Peyer's patch (tissue), 4 donors: ENCODE results near the gene GK2. TPM values are rescaled to one million over a fixed set of nuclear protein-coding genes. Genes with fewer than 3 reads are reported as not detected.

ENCODE experiments used
- DNase-seq, 3 donors: peaks; one replicate each; pipeline ENCODE4 v3.0.0-alpha.2; 2017 to 2019
- H3K27ac ChIP-seq, 4 donors: fragments of 200-600 bp; sonication (generic); one replicate each; pipeline ENCODE4 v1.5.1; 2016 to 2019
- H3K27me3 ChIP-seq, 2 donors: fragments of 200-600 bp; sonication (generic); one replicate each; pipeline ENCODE4 v1.5.1; 2019
- H3K36me3 ChIP-seq, 3 donors: fragments of 200-600 bp; sonication (generic); one replicate each; pipeline ENCODE4 v1.5.1; 2016 to 2019
- H3K4me1 ChIP-seq, 4 donors: fragments of 200-600 bp; sonication (generic); one replicate each; pipeline ENCODE4 v1.5.1; 2016 to 2019
- H3K4me3 ChIP-seq, 4 donors: fragments of 200-600 bp; sonication (generic); 1 replicate in 3 of 4; 2 replicates in 1 of 4; pipeline ENCODE4 v1.5.1; 2016 to 2019; ENCODE audit warnings: mild to moderate bottlenecking in 1 of 4
- H3K9me3 ChIP-seq, 4 donors: fragments of 200-600 bp; sonication (generic); one replicate each; pipeline ENCODE4 v1.5.1; 2016 to 2019; ENCODE audit warnings: mild to moderate bottlenecking in 1 of 4
- POLR2A ChIP-seq, 2 donors: fragments of 450-650 bp; IDR thresholded peaks; one replicate each; pipeline ENCODE4 v1.5.1; 2017; ENCODE audit warnings: antibody characterized with exemption in 2 of 2, mild to moderate bottlenecking in 2 of 2, moderate library complexity in 2 of 2
- total RNA-seq, 4 donors: library from RNA; depleted of rRNA; stranded (reverse); fragments of >200 nt; gene quantifications; one replicate each; pipeline ENCODE4 v1.1.0, GENCODE V29; 2016
- TF ChIP-seq, protein P1 (sequence below), 6 experiments: fragments of 450-650 bp in 4 of 6; fragments of 200-600 bp in 2 of 6; sonication (generic) in 1 of 6; IDR thresholded peaks; one replicate each; pipeline ENCODE4 v1.5.1; 2017 to 2019; ENCODE audit warnings: antibody characterized with exemption in 6 of 6, mild to moderate bottlenecking in 3 of 6, moderate library complexity in 1 of 6

Gene GK2
- total RNA-seq, 4 donors from 2014 or later: not detected

DNA sequence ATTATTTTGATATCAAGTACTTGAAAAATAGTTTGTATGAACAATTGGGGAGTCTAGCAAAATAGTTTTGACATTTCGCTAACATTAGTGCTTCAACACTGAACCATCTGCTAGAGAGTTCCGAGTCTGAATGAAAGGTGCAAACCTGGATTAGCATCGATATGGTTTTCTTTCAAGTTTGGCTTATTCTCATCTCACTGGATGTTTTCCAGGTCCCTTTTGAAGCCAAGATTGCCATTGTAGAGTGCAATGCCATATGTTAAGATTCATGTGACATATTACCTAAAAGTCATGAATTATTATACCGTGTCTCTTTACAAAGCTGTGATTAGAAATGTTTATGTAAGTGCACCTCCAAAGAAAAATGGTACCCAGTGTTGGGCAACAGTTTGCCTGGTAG lies 45.4 kb downstream of the GK2 start:
- Histone ChIP-seq H3K4me3 (no peak overlapping the region), H3K4me1 (no peaks in the 10 kb centered on the region), H3K27ac (no peak overlapping the region), H3K9me3 (no peaks in the 10 kb centered on the region), H3K36me3 (no peaks in the 10 kb centered on the region), H3K27me3 (no peaks in the 10 kb centered on the region)
- no peak for TF ChIP-seq POLR2A (IDR thresholded peaks at IDR 0.05)
- TF ChIP-seq, protein P1, sequence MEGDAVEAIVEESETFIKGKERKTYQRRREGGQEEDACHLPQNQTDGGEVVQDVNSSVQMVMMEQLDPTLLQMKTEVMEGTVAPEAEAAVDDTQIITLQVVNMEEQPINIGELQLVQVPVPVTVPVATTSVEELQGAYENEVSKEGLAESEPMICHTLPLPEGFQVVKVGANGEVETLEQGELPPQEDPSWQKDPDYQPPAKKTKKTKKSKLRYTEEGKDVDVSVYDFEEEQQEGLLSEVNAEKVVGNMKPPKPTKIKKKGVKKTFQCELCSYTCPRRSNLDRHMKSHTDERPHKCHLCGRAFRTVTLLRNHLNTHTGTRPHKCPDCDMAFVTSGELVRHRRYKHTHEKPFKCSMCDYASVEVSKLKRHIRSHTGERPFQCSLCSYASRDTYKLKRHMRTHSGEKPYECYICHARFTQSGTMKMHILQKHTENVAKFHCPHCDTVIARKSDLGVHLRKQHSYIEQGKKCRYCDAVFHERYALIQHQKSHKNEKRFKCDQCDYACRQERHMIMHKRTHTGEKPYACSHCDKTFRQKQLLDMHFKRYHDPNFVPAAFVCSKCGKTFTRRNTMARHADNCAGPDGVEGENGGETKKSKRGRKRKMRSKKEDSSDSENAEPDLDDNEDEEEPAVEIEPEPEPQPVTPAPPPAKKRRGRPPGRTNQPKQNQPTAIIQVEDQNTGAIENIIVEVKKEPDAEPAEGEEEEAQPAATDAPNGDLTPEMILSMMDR (IDR thresholded peaks at IDR 0.05): no peak
- DNase-seq: no peak

DNA sequence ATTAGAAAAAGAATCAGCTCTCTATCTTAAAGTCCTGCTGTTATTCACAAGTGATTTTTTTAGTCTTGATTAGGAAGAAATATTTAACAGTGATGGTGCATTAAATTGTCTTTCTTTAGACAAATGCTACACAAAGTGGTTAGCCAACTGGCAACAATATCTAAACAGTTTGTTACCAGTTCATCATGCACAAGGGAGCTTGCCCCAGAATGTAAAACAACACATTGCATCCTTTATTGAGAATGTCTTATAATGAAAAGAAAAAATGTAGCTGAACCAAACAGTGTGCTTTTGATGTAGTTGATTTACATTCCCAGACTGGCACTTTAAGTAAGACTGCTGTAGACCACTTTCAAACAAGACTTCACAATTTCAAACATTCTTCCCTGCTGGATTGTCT lies 48.0 kb downstream of the GK2 start:
- no peak overlapping the region for H3K27ac ChIP-seq
- no peaks in the 10 kb centered on the region for H3K36me3 ChIP-seq
- no peak overlapping the region for H3K4me3 ChIP-seq
- H3K27me3 ChIP-seq: no peaks in the 10 kb centered on the region
- TF ChIP-seq, protein P1 (IDR thresholded peaks at IDR 0.05): no peak
- no peak for TF ChIP-seq POLR2A (IDR thresholded peaks at IDR 0.05)
- DNase-seq: no peak
- no peaks in the 10 kb centered on the region for H3K9me3 ChIP-seq
- no peaks in the 10 kb centered on the region for H3K4me1 ChIP-seq

DNA sequence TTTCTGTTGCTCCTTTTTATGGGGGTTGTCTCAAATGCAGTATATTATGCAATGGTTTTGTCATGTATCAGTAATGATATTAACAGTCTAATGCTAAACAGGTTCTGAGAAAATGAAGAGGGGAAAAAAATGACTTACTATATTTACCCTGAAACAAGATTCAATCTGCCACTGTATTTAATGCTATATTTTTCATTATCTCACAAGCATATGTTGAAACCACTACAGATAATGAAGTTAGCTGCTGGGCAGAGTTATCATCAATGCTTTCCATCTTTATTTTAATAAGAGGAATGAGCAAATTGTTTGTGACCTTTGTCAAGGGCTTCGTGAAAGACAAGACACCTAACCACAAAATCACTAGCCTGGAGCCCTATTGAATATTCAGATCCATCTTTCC lies 49.6 kb downstream of the GK2 start:
- Histone ChIP-seq H3K4me1 (no peaks in the 10 kb centered on the region), H3K36me3 (no peaks in the 10 kb centered on the region), H3K9me3 (no peaks in the 10 kb centered on the region), H3K4me3 (no peak overlapping the region), H3K27me3 (no peaks in the 10 kb centered on the region), H3K27ac (no peak overlapping the region)
- TF ChIP-seq, protein P1 (IDR thresholded peaks at IDR 0.05): no peak
- TF ChIP-seq POLR2A (IDR thresholded peaks at IDR 0.05): no peak
- DNase-seq: no peak

DNA sequence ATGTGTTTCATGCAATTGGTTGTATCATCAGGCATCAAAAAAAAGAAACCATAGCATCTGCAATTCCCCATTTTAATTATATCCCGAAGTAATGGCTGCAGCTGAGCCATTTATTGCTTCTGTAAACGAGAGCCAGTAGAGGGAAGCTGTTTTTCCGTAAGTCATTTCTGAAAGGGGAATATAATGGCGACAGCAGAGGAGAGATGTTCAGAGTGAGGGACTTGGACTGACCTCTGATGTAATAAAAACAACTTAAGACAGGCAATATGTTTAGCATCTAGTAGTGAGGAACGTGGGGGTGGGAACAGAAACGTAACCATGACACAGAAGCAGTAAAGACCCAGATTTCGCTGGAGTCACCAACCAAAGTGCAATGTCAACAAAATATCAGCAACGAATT lies 50.7 kb downstream of the GK2 start:
- DNase-seq: no peak
- no peak for TF ChIP-seq POLR2A (IDR thresholded peaks at IDR 0.05)
- TF ChIP-seq, protein P1 (IDR thresholded peaks at IDR 0.05): no peak

More for the DNA sequence above, 50.7 kb downstream of the GK2 start:
- Histone ChIP-seq H3K4me3 (no peak overlapping the region), H3K9me3 (no peaks in the 10 kb centered on the region), H3K27ac (no peak overlapping the region), H3K4me1 (no peaks in the 10 kb centered on the region), H3K36me3 (no peaks in the 10 kb centered on the region), H3K27me3 (no peaks in the 10 kb centered on the region)

Other genes with a start within 250 kb of the GK2 start
- not detected for gene NAA11, start 82.2 kb downstream of the GK2 start, total RNA-seq